GM12873 (cell line): ENCODE data around the gene GTPBP3.

ENCODE experiments used
- CTCF ChIP-seq: IDR thresholded peaks from 2 replicates; pipeline ENCODE4 v1.5.1; 2012; ENCODE audit warnings: low read depth, mild to moderate bottlenecking, moderate library complexity, low read length, control low read depth; ENCODE audit not compliant: insufficient read depth; ENCODE audit errors: missing control alignments

GTPBP3 gene

GRCh38 chr19:17296976-17297375 is 40.4 kb upstream of the GTPBP3 start:
- no peak for TF ChIP-seq CTCF

GRCh38 chr19:17300992-17301619 is 36.2 kb upstream of the GTPBP3 start:
- no peak for TF ChIP-seq CTCF

- no peak for TF ChIP-seq CTCF
These were observed 34.8 kb upstream of the GTPBP3 start for GRCh38 chr19:17302391-17303166.

GRCh38 chr19:17303167-17303939 is 34.0 kb upstream of the GTPBP3 start, which contains the start of gene ABHD8:
Gene ABHD8, minus strand, starts transcription at chr19:17303425. Its CDS starts 1,809 bp downstream, at chr19:17301616.
- peak; percentile 46 for TF ChIP-seq CTCF

GRCh38 chr19:17303940-17304267 is 33.4 kb upstream of the GTPBP3 start:
- TF ChIP-seq CTCF, result no peak

GRCh38 chr19:17304386-17305215 is 32.8 kb upstream of the GTPBP3 start:
- no peak for TF ChIP-seq CTCF

- no peak for TF ChIP-seq CTCF
These were observed 32.2 kb upstream of the GTPBP3 start for GRCh38 chr19:17305216-17305516.
